Activated T-helper 1 cell treated with Interleukin-2 at 50 U/mL for 16 hours (primary cell): Measurements from ENCODE around the gene TRIM10.
"Not testable (repeated sequence)": the region's sequence is repeated elsewhere in the genome, so short reads cannot be mapped to it uniquely, and the experiment has no call there.

Source experiments
- DNase-seq: peaks from one replicate; pipeline ENCODE4 v3.0.0-alpha.2; 2020; ENCODE audit warnings: low read depth

Gene TRIM10

DNA sequence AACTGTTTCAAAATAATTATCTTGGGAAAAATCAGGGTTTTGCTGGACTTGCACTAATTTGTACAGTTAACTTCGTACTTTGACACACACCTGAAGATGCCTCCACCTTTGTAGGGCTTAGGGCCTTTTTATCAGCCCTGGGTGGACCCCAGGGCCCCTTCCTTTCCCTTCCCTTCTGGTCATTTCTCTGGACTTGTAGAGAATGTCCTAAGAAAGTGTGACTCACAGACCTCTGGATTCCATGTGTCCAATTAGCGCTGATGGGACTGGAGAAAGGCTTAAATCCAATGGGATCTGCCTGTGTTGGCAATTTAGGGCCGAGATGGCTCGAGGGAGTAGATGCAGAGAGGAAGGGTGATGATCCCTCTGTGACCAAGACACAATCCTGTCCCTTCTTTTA lies 11.7 kb upstream of the TRIM10 start:
- no peak for DNase-seq

DNA sequence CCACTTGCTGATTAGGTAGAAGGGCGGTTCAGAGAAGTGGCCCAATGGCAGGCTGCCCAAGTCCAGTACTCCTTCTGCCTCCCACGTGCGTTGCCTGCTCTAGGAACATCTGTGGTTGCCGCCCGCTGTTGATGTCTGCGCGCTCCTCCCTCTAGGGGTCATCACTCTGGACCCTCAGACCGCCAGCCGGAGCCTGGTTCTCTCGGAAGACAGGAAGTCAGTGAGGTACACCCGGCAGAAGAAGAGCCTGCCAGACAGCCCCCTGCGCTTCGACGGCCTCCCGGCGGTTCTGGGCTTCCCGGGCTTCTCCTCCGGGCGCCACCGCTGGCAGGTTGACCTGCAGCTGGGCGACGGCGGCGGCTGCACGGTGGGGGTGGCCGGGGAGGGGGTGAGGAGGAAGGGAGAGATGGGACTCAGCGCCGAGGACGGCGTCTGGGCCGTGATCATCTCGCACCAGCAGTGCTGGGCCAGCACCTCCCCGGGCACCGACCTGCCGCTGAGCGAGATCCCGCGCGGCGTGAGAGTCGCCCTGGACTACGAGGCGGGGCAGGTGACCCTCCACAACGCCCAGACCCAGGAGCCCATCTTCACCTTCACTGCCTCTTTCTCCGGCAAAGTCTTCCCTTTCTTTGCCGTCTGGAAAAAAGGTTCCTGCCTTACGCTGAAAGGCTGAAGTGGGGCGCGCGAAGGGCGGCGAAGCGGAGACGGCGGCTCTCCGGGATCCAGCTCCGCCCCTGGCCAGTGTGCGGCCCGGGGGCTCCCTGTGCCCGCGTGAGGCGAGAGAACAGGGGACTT lies 10.9 kb upstream of the TRIM10 start:
- no peak for DNase-seq

DNA sequence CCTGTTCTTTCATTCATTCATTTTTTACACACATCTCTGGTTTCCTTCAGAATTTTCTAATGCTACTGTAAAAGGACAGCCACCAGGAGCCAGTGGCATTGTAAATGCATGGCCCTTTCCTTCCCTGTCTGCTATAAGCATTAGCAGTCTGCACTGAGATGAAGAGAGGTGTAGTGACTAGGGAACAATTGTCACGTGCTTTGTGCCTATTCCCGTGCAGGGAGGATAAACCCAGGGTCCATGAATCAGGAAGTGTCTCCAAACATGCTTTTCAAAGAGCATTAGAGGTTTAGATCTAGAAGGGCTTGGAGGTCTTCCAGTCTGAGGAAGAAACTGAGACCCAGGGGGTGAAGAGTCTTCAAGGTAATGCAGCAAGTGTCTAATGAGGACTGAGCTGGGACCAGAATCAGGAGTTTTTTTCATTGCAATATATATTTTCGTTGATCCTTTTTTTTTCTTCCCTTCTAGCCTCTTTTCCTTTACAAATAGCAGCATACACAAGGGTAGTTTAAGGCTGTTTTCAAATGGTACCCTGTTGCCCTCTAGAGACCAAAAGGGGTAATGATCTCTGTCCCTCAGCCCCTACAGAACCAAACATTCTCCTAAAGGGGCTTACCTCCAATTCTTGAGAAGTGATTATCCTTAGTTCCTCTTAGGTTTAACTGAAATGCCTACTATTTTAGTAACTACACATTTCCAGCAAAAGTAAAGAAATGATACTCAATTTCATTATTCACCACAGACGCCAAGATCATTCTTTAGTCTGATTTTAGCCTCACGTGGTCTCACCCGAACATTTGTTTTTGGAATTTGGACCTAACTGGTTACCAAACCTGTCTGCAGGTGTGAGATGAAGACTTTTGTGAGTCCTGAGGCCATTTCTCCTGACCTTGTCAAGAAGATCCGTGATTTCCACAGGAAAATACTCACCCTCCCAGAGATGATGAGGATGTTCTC lies 8.9 kb upstream of the TRIM10 start:
- DNase-seq, result no peak

DNA sequence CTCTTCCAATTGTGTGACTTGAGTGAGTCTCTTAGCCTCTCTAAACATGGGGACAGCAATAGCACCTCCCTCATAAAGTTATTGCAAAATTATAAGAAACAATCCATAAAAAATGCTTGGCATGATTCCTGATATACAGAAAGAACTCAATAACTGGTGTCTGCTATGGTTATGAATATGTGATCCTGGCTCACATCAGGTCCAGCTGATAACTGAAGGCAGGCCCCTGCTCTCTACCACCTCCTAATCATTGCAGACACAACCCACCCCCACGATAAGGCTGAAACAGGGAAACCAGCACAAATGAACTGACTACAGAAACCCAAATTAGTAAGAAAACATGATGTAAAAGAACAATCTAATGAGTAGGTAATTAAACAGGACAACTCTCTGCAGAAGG lies 7.7 kb upstream of the TRIM10 start:
- DNase-seq, result no peak

DNA sequence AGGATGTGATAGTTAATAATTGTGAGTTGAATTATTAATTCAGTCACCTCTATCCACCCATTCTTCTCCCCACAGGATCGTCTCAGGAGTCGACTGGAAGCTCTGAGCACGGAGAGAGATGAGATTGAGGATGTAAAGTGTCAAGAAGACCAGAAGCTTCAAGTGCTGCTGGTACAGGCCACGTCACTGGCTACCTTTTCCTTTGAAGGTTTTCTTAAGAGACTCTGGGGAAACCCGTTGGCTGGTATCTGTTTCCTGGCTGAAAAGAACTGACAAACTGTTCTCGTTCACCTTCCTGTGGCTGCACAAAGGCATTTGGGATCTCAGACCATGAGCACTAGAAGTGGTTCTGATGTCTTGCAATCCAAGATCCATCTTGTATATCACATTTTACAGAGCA lies 6.1 kb upstream of the TRIM10 start:
- DNase-seq, result no peak

DNA sequence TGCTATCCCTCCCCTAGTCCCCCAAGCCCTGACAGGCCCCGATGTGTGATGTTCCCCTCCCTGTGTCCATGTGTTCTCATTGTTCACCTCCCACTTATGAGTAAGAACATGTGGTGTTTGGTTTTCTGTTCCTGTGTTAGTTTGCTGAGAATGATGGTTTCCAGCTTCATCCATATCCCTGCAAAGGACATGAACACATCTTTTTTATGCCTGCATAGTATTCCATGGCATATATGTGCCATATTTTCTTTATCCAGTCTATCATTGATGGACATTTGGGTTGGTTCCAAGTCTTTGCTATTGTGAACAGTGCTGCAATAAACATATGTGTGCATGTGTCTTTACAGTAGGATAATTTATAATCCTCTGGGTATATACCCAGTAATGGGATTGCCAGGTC lies 4.2 kb upstream of the TRIM10 start:
- DNase-seq, result not testable (repeated sequence)

DNA sequence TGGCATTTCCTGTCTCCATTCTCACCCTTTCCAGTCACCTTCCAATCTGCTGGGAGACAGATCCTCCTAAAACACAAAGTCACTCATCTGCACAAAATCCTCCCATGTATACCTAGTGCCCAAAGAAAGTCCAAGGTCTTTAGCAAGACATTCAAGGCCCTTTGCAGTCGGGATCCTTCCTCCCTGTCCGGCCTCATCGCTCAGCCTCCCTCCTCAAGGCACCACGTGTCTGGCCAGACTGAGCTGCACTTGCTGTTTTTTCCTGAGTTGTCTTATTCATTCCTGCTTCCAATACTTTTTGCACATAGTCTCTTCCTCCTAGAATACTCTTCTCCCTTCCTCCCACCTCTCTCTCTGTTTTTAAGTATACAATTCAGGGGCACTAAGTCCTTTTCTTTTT lies 3.7 kb upstream of the TRIM10 start:
- DNase-seq, result no peak

DNA sequence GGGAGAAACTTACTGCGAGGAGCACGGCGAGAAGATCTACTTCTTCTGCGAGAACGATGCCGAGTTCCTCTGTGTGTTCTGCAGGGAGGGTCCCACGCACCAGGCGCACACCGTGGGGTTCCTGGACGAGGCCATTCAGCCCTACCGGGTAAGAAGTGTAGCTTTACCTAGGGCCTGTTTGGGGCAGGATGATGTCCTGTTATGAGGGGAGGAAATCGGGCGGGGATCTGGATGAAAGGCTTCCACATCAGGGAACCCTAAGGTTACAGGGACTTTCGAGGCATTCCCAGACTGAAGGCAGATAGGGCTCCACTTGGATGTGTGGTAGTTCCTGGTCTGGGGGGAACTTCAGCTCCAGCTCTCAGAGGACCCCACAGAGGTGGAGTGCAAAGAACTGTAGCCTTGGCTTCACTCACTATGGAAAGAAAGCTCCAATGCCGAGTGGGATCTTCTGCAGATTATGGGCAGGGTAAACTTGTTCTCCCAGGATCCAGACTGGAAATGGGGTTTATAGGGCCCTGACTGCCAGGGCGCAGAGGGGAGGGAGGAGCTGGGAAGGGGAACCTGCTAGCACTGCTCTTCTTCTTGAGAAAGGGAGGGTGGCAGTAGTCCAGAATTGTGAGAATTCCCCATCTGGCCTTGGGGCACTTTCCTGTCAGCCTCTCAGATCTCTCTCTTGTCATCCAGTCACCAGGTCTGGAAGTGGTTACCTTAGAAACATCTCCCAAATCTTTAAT lies 3.1 kb upstream of the TRIM10 start:
- DNase-seq, result no peak

DNA sequence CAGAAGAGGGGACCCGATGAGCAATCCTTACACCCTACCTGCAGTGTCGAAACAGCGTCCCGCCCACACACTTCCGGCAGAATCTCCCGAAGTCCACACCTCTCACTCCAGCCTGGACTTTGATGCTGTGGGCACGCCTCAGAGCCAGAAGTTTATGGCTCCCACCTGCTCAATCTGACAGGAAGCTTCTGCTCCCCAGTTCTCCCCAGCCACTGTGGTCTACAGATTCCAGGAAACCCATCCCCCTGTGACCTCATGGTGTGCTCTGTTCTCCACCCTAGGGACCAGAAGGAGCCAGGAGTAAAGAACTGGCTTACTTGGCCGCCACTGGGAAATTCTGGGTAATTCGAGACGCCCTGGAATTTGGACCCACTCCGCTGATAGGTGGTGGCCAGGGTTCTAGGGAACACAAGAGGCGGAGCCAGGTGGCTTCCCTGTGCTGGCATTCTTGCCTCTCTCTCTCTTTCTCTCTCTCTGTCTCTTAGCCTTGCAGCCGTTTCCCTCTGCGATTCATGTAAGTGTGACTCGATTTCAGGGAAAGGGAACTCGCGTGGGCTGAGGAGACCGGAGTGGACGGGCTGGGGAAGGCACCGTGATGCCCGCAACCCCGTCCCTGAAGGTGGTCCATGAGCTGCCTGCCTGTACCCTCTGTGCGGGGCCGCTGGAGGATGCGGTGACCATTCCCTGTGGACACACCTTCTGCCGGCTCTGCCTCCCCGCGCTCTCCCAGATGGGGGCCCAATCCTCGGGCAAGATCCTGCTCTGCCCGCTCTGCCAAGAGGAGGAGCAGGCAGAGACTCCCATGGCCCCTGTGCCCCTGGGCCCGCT lies 2.3 kb upstream of the TRIM10 start, which contains the start of gene TRIM15:
TSS of gene TRIM15 (plus strand) at position 457 of the 828 bp plus-strand sequence. CDS start at position 596, 139 bp downstream.
- DNase-seq, result no peak

DNA sequence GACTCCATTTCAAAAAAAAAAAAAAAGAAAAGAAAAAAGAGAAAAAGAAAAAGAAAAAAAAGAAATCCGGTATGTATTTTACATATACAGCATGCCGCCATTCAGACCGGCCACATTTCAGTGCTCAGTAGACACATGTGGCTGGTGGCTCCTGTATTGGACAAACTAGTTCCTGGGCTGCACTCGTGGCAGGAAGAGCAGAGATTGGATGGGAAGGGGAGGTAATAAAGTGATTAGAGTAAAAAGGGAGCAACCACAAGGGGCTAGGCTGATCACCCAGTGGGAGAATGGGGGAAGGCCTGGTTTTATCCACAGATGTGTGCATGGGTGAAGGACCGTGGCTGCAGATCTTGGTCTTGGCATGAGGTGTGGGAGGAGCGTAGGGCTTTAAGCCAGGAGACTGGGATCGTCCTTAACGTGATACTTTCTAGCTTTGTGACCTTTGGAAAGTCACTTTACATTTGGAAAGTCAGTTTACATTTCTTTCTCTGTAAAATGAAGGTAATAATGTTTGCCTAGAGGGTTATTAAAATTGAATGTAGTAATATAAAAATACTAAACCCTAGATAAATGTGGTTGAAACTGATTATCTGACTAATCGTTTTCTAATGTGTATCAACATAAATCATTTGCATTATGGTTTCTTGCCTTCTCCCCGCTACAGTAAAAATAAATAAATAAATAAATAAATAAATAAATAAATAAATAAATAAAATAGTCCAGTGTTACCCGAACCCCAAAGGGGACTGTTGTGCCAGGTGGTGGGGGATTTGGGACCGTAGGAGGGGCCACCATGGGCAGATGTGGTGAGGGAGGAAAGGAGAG lies 1.5 kb upstream of the TRIM10 start:
- DNase-seq, result no peak

DNA sequence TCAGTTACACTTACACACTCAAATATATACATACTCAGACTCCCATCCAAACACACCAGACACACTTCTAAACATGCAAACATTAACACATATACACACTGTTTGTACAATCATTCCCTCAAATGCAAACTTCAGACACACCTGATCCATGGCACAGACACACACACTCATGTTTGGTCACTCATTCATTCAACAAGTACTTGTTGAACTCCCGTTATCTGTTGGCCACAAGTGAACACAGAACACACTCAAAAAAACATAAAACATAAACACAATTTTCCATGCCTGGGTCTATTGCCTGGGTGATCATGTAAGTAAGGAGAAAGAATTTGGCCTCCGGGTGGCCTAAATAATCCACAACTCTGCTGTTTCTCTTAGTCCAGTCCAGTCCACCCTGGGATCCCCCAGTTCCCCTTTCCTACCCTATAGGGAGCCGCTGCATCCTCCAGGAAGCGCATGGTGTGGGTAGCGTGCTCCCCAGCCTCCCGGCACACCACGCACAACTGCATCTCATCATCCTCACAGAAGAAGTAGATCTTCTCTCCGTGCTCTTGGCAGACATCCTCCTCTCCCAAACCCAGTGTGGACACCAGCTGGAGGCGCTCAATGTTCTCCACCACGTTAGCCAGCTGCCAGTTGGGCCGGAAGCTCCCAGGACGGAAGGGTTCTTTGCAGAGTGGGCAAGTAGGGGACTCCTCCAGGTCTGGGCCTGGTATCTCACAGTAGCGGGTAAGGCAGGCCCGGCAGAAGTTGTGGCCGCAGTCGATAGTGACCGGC lies 815 bp downstream of the TRIM10 start:
- DNase-seq, result no peak

DNA sequence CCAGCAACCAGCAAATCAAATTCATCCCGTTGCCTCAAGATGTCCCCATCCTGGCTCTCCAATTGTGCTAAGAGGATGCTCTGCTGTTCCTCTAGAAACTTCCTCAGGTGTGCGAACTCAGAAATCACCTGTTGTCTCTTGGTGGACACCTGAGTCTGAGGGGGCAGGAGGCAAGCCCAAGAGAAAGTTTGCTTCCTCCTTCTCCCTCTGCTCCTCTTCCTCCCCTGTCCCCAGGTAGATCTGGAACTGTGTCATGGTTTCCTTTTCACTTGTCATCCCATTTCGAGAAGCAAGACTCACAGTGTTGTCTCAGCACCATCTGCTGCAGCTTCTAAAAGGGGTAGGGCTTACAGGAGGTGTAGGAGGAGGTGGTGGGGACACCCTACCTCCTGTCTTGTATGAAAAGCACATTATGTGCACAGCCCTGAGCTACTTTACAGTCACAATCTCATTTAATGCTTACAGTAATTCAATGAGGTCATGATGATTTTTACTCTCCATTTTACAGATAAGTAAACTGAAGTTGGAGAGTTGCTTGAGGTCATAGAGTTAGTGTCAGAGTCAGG lies 2.5 kb downstream of the TRIM10 start:
- no peak for DNase-seq

DNA sequence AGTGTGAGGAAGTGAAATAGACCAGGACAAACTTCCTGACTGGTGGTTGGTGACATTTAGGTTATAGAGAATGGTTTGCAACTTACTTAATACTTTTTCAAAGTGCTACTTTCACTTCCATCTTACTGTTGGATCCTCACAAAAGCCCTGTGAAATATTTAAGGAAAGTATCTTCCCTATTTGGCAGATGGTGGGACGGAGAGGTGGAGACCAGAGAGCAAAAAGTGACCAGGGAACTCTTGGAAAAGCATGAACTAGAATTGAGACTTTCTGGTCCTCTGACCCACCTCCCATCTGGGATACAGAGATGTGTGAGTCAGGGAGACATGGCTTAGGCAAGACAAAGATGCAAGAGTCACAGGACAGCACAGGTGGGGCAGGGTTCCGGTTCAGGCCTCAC lies 3.0 kb downstream of the TRIM10 start:
- DNase-seq, result no peak

DNA sequence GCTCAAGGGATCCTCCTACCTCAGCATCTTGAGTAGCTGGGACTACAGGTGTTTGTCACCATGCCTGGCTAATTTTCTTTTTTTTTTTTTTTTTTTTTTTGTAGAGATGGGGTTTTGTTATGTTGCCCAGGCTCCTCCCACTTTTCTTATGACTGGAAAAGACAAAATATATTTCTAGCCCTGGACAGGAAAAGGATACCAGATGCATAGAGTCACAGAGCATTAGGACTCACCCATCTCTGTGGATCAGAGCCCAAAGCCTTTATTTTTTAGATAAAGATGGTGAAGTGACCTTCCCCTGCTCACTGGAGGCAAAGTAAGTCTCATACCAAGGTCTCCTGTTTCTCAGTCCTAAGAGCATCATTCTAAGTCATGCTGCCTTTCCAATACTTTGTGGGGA lies 3.4 kb downstream of the TRIM10 start:
- DNase-seq, result no peak

DNA sequence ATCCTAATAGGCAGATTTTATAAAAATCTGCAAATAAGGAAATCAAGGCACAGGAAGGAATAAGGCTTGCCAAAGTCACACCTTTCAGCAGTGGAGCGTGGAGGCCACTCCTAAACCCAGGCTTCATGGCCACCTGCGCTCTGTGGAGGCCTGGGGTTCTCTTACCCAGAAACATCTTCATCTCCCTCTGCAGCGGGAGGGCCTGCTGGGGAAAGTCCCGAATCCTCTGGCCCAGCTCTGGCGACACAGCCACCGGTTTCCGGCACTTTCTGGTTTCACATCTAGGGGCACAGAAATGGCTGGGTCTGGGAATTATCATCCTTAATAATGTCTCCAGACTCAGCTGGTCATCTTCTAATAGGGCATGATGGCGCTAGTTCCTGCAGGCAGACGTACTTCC lies 4.2 kb downstream of the TRIM10 start:
- DNase-seq, result no peak

DNA sequence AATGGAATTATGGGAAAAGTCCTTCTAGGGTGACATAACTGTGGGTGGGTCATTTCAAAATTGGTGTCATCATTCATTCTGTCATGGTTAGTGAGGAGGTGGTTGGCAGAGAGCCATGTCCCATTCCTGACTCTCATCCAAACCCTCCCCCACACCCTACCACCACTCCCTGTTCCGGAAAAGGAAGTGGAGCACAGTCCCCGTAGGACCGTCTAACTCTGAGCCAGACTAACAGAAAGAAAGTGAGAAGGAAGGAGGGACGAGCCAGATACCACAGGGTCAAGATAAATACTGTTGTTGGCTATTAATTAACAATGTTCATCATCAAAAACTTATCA lies 4.8 kb downstream of the TRIM10 start:
- DNase-seq, result no peak

DNA sequence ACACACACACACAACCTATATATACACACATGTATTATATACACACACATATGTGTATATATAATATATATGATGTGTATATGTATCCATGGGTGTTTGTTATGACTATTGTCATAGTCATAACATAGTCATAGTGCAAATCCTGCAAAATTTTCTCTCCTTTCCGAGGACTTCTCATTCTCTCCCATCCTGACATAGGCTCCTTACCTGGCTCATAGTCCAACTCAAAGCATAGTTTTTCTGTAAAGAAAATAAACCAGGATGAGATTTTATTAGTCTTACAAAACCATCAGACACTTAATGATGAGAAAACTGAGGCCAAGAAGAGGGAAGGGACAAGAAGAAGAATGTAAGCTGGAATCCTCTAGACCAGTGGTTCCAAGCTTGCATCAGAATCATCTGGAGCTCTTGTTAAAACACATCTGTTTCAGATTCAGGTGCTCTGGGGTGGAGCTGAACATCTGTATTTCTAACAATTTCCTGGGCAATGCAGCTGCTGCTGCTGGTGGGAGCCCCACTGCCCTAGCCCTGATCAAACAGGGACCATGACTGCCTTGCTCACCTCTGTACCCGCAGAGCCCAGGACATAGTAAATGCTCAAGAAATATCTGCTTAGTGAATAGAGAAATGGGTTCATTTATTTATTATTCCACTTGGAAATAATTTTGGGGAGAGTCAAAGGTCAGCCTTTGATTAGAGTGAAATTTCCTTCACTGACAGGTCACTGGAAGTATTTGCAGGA lies 5.3 kb downstream of the TRIM10 start:
- DNase-seq, result no peak

DNA sequence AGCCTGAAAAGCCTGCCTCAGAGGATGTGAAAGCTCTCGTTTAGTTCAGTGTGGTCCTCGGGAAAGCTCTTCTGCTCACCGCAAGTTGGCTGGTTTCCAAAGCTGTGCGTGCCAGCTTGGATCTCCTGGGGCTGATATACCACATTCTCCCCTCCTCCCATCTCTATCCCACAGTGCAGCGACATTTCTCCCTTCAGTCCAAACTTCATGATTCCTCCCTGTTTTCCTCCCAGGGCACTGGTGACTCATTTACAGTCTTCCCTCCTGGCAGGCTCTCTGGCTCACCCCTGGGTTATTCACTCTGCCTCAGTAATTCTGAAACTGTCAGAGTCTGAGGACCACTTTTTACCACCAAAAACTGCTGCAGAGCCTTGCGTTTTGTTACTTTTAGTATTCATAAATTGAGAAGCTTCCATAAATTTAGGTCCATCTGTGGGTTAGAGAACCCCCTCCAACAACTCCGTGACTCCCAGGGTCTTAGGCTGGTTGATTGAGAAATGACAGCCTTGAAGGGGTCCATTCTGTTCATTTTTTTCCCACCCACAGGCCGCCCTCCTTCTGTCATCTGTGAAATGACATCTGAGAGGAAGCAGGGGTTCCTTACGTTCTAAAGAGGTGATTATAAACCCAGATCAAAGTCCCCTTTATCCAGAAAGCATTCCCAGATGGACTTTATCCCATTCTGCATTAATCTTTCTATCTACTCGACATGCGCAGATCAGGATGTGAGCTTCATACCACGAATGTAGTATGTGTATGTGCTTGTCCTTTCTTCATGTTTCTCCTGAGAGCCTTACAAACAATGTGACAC lies 6.1 kb downstream of the TRIM10 start:
- DNase-seq, result no peak
